Fibroblast of the conjunctiva (primary cell): ENCODE measurements around the gene FOCAD.

Source experiments
- DNase-seq: peaks from one replicate; pipeline ENCODE4 v3.0.0-alpha.2; 2010; ENCODE audit warnings: low read depth

Gene FOCAD

GRCh38 chr9:20683351-20684034, 566 bp upstream of the FOCAD start:
- DNase-seq = peak; percentile 59

DNA sequence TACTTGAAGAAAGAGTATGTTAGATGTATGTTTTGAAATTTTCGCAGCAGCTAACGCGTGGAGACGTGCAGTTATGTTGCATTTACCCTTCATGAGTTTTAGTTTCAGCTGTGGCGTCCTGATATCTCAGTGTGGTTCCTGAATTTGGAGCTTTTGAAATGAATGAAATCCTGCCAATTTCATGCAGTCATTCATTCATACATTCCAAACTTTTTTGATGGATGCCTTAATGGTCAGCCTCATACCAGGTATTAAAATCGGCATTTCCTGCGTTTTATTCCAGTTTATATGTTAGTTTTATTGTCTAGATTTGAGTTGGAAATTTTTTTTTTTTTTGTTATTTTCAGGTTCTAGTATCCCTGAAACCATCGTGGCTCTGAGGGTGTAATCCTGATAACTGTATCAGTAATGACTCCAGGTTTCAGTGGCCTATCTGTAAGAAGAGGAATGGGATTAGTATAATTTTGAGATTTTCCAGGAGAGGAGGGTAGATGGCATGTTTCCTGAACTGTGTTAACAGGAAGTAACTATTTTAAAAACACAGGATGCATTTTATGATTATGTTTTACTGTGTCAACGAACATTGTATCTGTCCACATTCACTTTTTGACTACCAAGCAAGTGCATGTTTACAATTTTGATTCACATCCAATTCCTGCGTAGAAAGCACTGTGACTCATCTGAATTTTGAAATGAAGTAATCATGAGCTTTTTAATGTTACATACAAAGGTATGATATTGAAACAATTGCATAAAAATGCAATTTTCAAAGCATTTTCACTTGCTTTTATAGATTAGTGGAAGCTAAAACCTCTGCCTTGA, 1.0 kb downstream of the FOCAD start:
- DNase-seq = peak; percentile 55

DNA sequence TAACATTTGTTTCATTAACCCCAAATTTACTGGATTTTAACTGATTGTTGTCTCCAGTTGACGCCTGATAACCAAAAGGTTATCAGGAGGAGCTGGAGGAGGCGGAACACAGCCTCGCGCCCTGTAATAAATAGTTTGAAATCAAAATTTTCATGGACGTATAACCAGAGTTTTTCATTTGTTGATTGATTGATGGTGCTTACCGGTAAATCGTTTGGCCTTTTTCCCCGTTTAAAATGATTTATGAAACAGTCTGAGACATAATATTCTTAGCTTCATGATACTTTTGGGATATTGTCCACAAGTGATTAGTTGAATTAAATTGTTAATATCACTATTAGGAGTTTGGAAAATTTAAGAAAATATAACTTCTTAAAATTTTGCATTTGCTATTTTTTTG, 1.7 kb downstream of the FOCAD start:
- DNase-seq = no peak

GRCh38 chr9:20689833-20690232, 5.8 kb downstream of the FOCAD start:
- DNase-seq = no peak

GRCh38 chr9:20692554-20692953, 8.5 kb downstream of the FOCAD start:
- no peak for DNase-seq

DNA sequence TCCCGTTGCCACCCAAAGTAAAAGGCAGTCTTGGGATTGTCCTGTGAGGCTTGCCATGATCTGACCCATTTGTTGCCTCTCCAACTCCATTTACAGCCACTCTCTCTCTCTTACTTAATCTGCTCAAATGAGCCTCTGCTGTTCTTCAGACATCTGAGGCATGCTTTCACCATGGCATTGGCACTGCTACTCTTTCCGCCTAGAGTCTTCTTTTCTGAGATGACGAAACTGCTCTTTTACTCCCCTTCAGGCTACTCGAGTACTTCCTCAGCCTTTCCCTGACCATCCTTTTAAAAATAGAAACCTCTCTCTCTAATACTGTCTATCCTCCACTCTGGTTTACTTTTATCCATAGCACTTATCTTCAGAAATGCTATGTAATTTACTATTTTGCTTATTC, 9.0 kb downstream of the FOCAD start:
- DNase-seq = no peak

DNA sequence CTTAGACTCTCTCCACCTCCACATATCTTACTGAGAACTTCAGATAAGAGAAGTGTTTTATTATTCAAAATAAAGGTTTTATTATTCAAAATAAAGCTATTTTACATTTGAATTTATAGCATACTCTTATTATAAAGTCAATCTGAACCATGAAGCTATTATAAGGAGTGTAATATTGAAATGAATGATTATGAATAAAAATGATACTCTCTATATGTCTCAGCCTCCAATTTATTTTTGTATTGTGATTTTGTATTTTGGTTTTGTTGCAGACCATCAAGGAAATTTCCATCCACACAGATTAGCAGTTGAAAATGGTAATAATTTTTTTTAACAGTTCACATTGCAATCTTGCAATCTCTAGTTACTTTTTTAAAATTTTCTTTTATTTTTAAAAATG, 10.2 kb downstream of the FOCAD start:
- DNase-seq = no peak

- no peak for DNase-seq
Observed at GRCh38 chr9:20697021-20697719, 13.1 kb downstream of the FOCAD start.

- no peak for DNase-seq
Observed at GRCh38 chr9:20698782-20699181, 14.7 kb downstream of the FOCAD start.

GRCh38 chr9:20701060-20701459, 17.0 kb downstream of the FOCAD start:
- DNase-seq = no peak

DNA sequence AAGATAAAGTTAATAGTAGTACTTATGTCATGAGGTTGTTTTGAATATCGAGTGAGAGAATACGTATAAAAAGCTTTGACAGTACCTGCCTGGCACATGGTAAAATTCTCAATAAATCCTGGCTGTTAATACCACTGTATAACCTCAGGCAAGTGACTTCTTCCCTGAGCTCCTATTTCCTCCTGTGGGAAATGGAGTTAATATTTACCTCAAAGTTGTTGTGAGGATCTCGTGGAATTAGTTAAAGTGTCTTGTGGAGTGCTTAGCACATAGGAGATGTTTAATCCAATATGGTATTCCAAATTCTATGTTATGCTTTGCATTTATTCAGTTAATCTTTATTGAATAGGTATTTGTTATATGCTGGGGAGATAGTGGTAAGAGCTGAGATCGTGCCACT, 18.5 kb downstream of the FOCAD start:
- DNase-seq = no peak

DNA sequence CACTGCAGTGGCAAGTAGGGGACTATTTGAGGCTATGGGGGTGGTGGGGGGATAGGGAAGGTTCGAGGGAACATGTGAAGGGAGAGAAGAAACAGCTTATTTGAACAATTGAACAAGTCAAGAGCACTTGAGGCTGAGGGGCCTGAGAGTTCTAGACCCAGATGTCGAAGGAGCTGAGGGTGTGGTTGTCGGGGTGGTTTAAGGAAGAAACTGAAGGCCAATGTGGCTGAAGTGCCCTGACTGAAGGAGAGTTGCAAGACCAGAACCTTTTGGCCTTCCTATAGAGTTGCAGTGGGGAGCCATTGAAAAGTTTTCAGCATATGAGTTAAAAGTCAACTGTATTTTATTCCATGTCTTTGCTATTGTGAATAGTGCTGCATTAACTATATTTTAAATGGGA, 19.1 kb downstream of the FOCAD start:
- DNase-seq = no peak

GRCh38 chr9:20707708-20708107, 23.6 kb downstream of the FOCAD start:
- DNase-seq = no peak

DNA sequence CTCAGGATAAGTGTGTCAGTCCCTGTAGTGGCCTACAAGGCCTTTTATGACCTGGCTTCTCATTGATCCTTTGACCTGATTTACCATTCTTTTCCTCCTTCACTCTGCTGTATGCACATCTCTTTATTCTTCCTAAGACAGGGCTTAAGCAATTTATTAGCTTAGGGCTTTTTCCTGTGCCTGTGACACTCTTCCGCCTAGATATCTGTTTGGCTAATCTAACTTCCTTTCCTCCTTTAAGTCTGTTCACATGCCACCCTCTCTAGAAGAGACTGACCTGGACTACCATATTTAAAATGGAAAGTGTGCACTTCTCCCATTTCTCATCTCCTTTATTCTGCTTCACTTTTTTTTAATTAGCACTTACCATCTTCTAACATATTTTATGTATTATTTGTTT, 29.1 kb downstream of the FOCAD start:
- no peak for DNase-seq

DNA sequence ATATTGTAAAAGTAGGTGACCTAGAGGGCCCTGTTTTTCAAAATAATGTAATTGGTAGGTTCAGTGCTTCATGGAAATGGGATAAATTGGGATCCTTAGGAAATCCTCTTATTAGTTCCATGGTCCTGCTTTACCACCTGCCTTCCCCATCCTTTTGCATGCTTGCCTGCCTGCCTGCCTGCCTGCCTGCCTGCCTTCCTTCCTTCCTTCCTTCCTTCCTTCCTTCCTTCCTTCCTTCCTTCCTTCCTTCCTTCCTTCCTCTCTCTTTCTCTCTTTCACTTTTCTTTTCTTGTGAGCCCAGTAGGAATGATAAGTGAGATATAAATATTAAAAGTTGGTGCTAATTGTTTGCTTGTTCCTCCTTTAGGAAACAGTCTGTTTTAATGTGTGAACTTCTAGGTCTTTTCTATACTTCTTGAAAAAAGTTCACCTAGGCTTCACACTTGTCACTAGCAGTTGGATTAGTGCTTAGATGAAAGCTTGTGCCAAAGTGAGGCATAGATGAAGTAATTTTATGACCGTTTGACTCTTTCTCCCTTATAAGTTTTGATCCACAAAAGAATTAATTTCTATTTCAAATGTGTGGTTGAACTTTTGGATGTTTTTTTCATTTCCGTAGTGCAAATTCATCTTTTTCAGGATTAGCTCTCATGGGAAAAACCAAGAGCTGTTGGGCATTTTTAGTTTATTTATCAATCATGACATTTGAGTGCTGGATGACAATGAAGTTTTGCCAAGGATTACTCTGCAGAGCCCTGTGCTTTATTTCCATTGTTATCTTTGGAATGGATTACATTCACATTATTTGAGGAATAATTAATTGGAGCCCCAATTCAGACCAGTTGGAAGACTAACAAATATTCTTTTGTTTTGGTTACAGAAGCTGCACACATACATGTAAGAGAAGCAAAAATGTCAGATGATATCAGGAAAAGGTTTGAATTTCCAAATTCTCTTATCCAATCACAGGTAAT, 30.7 kb downstream of the FOCAD start:
- DNase-seq = no peak

DNA sequence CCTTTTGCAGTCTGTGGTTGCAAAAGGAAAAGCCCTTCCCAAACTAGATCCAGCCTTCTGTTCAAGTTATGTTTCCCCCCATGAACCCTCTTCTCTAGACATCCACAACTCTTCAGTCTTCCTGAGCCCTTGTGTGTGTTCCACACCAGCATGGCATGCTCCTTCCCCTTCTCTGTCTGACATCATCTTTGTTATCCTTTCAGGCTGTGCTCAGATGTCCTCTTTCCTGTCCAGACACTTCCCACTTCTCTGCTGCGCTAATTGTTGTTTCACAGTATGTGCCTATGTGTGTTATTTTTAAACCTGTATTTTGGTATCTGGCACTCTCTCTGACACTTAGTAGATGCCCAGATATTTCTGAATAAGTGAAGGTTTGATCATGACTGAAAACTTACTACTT, 38.2 kb downstream of the FOCAD start:
- no peak for DNase-seq

DNA sequence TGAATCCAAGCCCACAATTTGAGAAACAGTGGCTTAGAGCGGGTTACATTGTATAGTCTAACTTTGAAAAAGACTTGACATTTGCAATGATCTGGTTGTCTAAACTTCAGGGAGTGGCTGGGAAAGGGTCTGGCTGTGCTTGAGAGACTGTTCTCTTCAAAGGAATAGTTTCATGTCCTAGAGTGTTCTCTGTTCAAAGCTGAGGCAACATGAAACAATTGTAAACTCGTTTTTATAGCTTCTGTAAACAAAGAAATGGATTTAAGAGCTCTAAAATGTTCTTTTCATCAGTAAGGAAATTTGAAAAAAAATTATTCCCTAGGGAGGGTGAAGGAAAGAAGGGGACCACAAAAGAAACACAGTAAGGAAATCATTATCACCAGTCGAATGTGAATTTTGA, 41.6 kb downstream of the FOCAD start:
- DNase-seq = no peak

- DNase-seq = no peak
Observed at GRCh38 chr9:20726144-20726543, 42.1 kb downstream of the FOCAD start.

- peak; percentile 42 for DNase-seq
Observed at GRCh38 chr9:20728493-20729220, 44.6 kb downstream of the FOCAD start.

GRCh38 chr9:20729523-20729922, 45.5 kb downstream of the FOCAD start:
- no peak for DNase-seq

DNA sequence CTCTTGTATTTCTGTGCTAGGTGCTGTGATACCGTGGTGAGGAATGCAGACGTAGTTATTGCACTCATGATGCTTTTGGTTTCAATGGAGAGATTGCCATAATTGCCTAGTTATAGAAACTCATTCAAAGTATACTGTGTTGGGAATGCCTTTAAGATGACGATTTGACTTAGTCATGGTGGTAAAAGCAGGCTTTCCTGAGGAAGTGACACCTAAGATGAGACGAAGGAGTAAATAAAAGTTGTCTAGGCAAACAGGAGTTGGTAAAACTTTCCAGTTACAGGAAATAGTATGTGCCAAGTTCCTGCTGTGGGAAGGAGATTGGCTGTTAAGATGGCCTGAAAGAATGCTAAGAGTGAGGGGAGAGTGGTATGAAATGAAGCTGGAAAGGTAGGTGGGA, 48.1 kb downstream of the FOCAD start:
- DNase-seq = no peak
